T-helper 2 cell (primary cell): ENCODE results near the gene SCAMP4.

Source experiments
- DNase-seq, 5 experiments: peaks; one replicate each; pipeline versions ENCODE4 v3.0.0 to v3.0.0-alpha.2; 2012 to 2022

Gene SCAMP4

DNA sequence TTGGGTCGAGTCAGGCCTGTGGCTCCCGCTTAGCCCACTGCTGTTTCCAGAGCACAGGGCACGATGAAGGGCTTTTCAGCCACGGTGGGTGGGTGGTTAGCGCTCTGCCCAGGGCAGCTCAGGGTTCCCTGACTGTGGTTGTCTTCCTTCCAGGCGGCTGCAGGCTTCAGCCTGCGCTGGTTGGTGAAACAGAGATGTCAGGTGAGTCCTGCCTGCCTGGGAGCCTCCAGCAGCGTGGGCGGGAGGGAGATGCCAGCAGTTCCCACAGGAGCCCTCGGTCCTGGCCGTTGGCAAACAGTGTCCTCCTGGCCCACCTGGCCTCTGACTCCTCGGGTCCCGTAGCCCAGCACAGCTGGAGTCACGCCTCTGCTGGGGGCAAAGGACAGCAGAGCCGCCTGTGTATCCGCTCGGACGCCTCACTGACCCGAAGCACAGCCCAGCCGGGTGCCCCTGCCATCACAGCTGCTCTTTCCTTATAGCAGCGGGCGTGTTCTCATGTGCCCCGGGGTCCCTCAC is 9.7 kb downstream of the SCAMP4 start:
- DNase-seq = no peak

DNA sequence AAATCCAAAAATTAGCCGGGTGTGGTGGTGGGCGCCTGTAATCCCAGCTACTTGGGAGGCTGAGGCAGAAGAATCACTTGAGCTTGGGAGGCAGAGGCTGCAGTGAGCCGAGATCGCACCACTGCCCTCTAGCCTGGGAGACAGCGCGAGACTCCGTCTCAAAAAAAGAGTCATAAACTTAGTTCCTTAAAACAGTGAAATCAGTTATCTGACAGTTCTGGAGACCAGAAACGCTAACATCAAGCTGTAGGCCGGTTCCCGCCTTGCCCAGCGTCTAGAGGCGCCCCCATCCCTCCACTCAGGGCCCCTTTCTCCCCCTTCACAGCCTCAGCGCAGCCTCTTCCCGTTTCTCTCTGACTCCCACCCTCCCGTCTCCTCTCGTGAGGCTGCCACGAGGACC is 11.9 kb downstream of the SCAMP4 start:
- no peak for DNase-seq

DNA sequence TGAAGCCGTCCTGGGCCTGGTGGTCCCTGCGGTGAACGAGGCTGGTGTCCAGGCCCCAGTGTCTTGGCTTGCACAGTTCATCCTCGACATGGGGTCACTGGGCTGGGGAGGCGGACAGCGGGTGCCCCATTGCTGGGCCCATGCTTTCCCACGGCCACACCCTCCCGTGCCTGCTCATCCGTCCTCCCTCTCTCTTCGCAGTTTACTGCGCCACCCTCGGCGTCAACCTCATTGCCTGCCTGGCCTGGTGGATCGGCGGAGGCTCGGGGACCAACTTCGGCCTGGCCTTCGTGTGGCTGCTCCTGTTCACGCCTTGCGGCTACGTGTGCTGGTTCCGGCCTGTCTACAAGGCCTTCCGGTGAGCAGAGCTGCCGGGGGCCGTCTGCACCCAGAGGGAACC is 12.7 kb downstream of the SCAMP4 start:
- DNase-seq = no peak

DNA sequence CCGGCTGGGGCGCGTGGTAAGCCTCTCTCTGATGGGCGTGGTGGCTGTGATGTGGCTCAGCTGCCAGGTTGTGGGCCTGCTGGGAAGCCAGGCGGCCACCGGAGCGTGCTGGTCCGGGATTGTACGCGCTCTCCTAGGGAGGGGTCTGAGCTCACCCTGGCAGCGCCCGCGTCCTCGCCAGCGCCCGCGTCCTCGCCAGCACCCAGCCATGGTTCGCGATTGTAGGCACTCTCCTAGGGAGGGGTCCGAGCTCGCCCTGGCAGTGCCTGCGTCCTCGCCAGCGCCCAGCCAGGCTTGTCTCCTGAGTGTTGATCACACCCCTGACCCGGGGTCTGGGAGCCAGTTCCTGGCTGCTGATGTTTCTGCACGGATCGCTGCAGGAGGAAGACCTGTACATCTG is 13.8 kb downstream of the SCAMP4 start:
- no peak for DNase-seq

DNA sequence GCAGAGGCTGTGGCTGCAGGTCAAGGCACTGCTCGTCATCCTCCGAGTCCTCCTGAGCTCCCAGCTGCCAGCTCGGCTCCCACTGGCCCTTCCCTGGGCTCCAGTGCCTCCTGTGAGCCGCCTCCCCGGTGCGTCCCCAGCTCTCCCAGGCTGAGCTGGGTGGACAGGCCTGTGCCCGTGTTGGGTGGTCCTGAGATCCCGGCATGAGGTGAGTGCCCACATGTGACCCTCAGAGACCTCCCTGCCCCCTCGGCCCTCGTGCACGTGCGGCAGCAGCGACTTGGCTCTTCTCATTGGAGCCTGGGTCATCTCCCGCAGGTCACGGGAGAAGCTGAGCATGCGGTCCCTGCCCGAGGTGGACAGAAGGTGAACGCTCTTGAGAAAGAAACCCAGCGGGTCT is 15.4 kb downstream of the SCAMP4 start:
- no peak for DNase-seq

DNA sequence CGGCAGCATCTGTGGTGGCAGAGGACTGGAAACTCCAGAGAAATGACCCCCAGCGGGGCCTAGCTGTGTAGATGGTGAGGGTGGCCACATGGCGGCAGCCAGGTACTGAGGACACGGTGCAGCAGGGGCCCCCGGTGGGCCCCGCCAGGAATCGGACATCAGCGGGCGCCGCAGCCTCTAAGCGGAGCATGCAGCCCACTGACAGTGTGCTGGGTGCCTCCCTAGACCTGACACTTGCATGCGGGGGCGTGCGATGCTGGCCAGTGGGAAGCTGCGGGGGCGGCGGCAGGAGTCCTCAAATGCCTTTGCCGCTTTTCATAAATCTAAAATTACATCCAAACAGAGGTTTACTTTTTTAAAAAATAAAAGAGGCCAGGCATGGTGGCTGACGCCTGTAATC is 16.1 kb downstream of the SCAMP4 start:
- no peak for DNase-seq

DNA sequence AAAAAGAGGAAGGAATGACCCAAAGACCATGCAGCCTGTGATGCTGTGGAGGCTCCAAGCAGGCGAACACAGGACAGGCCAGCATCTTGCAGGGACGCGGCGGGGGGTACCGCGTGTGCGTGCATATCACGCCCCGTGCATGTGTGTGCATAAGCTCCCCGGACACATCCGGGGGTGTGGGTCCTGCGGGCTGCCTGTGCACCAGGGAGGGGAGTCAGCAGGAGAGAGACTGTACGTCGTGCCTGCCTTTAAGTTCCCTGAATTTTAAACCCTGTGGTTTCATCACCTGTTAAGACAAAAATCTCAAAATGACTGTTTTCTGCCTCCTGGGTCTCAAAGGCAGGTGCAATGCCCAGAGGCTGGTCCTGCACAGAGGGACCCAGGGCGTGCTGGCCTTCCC is 16.6 kb downstream of the SCAMP4 start:
- DNase-seq = peak in 1 of 5 experiments; percentile 65

DNA sequence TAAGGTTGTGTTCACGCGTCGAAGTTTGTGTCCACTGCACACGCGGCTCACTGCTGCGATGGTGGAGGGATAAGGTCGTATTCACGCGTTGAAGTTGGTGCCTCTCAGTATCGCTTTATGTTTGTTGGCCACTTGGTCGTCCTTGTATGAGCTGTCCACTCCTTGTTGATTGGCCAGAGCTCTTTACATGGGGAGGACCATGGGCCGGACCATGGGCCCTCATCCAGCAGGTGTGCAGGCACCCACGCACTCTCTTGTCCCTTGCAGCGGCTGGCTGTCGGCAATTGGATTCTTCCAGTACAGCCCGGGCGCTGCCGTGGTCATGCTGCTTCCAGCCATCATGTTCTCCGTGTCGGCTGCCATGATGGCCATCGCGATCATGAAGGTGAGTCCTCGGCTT is 17.6 kb downstream of the SCAMP4 start:
- DNase-seq = no peak

DNA sequence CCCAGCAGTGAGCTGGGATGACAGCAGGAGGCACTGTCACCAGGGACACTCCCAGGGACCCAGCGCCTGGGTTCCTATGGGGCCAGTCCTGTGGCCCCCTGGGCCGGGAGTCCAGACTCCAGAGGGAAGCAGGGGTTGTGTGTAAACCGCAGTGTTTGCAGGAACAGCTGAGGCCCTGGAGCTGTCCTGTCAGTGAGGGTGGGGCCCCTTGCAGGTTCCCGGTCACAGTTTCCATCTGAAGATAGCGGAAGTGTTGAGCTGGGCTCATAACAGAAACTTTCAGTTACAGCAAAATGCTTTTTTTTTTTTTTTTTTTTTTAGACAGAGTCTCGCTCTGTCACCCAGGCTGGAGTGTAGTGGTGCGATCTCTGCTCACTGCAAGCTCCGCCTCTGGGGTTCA is 18.1 kb downstream of the SCAMP4 start:
- peak in 2 of 5 experiments; percentile 24 to 87 for DNase-seq

DNA sequence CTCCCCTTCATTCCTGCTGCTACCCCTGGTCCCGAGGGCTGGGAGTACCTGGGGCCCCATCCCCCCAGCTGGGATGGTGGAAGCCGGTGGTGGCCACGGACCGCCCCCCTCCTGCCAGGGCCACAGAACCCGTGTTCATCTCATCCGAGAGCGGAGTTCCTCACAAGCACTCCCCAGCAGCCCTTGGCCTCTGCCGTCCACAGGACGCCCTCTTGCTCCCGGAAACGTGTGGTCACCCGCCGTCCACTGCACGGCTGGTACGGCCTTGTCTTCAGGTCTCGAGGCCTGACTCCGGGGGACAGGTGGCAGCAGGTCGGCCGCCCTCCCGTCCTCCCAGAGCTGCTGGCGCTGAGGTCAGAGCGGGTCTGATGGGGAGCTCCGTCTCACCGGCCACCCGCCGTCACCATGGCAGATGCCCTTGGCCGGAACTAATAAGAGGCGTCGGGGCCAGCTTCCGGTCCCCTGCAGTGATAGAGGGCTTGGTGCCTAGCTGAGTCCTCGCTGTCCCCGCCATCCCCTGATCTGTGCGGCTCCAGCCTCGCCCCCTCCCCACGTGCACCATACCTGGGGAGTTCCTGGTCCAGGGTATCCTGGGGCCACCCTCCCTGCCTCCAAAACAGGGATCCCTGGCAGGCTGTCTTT is 19.2 kb downstream of the SCAMP4 start:
- no peak for DNase-seq

DNA sequence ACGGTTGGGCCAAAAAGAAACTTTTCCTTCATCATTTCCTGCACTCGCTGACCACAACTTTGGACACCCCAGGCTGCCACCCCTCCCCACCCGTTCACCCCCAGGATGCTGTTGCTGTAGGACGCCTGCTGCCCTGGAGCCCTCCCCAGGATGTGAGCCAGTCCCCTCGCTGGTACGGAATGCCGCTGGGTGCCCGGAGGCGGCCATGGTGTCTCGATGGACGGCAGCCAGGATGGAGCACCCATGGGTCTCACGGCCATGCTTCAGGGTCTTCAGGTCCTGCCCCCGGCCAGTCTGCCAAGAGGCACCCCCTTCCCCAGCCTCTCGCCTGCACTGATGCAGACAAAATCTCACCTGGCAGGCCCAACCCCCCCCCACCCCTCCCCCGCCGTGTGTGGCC is 20.3 kb downstream of the SCAMP4 start:
- DNase-seq = no peak

DNA sequence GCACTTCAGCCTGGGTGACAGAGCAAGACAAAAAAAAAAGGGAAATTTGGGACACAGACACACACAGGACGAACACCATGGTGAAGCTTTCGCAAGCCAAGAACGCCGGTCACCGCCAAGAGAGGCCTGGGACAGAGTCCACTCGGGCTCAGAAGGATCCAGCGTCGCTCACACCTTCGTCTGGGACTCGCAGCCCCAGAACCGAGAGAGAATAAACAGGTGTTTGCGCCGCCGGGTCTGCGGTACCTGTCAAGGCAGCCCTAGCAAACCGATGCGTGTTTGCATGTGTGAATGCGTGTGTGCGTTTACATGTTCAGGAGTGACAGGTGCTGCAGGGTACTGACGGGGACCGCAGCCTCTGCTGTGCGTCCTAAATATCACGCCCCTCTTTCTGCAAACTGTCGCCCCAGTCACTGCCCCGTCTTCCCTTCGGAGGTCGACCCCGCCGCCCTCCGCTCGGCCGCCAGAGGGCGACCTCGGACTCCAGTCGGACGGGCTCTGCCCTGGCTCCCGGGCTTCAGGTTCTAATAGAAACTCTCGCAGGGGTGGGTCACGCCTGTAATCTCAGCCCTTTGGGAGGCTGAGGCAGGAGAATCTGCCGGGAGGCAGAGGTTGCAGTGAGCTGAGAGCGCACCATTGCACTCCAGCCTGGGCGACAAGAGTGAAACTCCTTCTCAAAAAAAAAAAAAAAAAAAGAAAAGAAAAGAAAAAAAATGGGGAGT is 24.0 kb downstream of the SCAMP4 start:
- peak; percentile 69 to 79 (median 72) for DNase-seq

DNA sequence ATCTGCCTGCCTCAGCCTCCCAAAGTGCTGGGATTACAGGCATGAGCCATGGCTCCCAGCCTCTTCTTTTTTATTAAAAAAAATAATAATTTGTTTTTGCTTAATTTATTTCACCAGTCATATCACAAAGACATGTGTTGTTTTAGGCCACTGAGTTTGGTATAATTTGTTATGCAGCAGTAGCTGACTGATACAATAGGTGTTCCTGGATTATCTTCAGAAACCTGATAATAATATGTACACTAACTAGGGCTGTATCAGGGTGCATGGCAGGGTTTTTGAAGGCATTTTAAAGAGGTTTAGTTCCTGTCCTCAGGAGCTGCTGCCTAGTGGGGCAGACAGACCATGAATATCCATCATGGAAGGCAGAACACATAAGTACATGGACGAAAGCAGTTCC is 26.2 kb downstream of the SCAMP4 start:
- no peak for DNase-seq

DNA sequence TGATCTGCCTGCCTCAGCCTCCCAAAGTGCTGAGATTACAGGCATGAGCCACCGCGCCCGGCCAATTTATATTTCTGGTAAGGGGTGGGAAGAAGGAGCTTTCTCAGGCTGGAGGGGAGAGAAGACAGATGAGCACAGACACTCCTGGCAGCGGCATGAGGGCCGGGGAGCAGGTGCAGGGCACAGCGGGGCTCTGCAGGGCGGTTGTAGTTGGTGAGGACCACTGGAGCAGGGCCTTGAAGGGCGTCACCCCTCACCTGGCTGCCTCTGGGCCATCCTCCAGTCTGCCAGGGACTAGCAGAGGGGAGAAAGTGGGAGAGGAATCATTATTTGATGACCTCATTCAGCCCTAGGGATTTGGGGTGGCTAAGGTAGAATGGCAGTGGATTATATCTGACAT is 27.2 kb downstream of the SCAMP4 start:
- no peak for DNase-seq

DNA sequence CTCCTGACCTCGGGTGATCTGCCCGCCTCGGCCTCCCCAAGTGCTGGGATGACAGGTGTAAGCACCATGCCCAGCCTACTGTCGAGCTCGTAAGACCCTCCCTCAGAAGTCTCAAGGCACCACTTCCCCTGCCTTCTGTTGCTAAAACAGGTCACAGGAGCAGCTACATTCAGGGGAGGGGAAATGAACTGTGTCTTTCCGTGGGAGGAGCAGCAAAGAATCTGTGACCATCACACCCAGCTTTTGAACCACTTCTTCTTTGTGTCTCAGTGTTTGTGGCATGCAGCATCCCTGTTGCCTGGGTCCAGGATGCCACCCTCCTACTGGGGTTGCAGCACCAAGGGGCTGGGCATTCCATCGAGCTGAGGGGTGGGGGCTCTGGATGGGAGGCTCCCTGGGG is 28.0 kb downstream of the SCAMP4 start:
- DNase-seq = no peak

DNA sequence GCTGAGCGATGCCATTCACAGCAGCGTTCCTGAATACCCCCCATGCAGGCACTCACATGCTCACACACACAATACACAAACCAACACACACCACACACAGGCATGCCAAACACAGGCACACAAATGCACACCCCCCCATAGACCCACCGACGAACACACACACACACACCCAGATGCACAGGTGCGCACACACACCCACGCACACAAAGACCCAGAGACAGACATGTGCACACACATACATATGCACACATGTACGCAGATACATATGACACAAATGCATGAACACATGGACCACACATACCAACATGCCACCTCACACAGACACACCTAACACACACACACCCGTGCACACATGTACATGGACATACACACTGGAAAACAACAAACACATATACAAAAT is 28.7 kb downstream of the SCAMP4 start:
- no peak for DNase-seq

DNA sequence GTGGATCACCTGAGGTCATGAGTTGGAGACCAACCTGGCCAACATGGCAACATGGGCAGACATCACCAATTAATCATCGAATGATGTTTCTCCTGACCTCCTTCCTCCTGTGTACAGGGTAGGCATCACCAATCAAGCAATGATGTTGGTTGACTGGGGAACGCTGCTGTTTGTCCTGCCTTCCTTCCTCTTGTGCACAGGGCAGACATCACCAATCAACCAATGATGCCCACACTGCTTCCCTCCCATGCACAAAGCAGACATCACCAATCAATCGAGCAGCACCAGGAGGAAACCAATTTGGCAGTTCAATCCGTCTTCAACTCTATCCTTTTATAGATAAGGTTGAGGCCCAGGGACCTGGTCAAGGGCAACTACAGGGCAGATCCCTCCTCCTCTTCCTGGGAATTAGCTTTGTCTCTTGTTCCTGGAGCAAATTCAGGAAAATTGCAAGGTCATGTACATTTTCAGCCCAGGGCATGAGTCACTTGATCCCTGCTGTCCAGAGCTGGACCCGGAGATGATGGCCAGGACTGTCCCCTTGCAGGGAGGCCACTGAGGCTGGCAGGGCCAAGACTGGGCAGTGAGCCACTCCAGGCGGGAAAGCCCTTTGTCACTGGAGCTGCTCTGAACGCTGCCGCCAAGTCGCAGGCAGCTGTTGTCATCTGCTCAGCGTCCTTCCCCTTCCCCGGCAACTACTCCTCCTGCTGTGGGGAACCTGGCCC is 30.4 kb downstream of the SCAMP4 start:
- peak in 1 of 5 experiments; percentile 80 for DNase-seq

DNA sequence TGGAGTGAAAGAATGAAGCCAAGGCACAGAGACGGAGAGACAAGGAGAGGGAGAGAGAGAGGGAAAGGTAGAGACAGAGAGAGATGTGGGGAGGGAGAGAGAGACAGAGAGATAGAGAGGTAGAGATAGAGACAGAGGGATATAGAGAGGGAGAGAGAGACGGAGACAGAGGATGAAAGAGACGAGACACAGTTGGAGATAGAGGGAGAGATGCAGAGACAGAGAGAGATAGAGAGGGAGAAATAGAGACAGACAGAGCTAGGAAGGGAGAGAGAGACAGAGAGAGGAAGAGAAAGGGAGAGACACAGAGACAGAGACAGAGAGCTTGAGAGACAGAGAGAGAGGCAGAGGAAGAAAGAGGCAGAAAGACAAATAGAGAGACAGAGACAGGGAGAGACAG is 31.2 kb downstream of the SCAMP4 start:
- DNase-seq = no peak

DNA sequence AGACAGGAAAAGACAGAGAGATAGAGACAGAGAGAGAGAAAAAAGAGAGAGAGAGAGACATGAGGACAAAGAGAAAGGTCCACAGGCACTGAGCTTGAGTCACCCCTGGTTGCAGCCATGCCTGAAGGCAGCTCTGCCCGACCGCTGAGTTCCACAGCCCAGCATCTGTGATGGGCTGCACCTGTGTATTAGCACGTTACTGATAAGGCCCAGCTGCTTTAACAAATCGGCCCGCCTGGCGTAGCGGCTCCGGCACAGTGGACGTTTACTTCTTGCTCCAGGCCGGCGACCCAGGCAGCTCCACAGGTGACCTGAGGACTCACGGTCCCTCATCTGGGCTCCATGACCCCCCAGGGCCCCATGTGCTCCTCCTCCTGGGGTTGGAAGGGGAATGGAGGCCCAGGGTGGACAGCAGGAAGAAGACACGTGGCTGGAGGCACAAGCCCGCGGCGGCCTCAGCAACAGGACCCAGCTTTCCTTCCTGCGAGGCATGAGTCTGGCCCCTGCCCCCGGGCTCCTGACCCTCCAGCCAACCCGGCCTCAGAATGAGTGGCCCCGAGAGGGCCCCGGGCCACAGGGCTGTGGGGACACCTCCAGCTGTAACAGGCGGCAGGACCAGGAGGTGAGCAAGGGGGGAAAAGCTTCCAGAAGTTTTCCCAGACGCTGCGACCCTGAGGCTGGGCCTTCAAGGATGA is 31.9 kb downstream of the SCAMP4 start:
- DNase-seq = no peak

DNA sequence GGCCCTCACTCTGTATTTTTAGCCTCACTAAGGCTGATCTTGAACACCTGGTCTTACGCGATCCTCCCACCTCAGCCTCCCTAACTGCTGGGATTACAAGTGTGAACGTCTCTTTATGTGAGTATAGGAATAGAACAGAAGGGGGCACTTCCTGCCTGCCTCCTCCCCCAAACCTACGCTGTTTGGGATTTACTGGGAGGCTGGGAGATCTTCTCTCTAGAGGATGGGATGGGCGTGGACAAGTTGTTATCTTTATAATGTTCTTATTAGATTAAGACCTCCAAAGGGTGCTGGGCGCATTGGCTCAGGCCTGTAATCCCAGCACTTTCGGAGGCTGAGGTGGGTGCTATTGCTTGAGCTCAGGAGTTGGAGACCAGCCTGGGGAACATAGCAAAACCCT is 32.9 kb downstream of the SCAMP4 start:
- DNase-seq = no peak

DNA sequence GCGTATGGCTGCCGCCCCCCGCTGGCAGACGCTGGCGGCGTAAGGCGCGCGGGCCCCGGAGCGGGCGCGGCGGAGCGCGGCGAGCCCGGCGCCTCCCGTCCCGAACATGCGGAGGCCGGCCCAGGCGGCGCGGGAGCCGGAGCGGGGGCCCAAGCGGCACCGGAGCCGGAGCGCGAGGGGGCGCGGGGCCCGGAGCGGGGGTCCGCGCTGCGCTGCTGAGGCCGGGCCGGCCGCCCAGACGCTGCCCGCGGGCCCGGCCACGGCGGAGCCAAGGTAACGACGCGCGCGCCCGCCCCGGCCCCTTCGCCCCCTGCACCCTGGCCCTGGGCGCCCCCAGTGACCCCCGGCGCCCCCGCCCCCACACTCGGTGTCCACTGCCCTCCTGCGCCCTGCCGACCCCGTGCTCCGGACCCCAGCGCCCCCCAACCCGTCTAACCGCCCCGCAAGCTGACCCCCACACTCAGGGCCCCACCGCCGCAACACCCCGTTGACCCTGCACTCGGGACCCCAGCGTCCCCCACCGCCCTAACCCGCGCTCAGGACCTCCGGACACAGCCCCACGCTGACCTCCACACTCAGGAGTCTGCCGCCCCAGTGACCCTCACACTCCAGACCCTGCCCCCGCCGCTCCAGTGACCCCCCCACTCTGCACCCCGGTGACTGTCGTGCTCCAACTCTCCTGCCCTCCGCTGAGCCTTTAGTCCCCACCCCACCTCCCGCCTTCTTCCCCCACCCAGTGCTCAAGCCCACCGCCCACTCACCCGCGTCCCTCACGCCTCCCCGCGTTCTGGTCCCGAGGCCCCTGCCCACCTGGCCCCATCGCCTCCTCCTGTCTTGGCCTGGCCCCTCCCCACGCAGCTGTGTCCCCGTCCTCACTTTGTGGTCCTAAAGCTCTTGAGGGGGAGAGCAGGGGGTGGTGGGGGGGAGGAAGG is 36.2 kb downstream of the SCAMP4 start, which contains the start of gene CSNK1G2:
Gene CSNK1G2, plus strand, starts transcription at position 27 of the 932 bp plus-strand sequence. CDS start 28,601 bp downstream, outside the sequence.
- peak in 1 of 5 experiments; percentile 21 for DNase-seq
